ENCODE data around the gene FAT4.

Gene FAT4

DNA sequence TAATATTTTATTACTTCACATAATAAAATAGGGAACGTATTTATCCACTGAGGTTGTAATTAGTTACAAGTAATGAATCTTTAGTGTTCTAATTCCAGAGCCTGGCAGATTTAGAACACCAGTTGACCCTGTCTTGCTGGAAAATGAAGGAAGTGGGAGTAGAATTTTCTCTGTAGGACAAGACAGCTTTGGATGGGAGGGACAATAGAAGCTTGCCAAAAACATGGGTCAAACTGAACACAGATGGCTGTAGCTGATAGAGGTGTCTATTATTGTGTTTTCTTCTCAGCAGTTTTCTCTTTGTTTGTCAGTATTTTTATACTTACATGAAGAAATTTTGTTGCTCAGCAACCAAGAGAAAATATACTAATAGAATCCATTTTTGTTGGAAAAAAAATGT, 20.2 kb downstream of the FAT4 start:
- no peak for DNase-seq
- no peak for TF ChIP-seq POLR2A (IDR thresholded peaks at IDR 0.05; ENCODE audit: low read length)
- no peak for TF ChIP-seq GATA1 (IDR thresholded peaks at IDR 0.05; ENCODE audit: low read depth, low read length)

DNA sequence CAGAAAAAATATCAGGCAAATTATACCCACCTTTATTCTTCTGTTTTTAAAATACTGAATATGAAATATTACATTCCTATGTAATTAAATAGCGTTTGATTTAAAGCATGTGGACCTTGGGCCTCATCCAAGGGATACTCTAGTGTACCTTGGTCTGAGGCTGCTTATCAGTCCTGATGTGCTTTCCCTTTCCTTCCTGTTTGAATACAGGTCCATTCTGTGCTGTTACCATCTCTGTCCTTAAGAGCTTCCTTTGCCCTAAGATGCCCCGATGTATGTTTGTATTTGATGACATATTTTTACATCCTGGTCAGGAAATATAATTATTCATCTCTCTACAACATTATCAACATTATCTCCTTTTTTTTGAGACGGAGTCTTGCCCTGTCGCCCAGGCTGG, 24.1 kb downstream of the FAT4 start:
- no peak for TF ChIP-seq GATA1 (IDR thresholded peaks at IDR 0.05; ENCODE audit: low read depth, low read length)
- no peak for TF ChIP-seq POLR2A (IDR thresholded peaks at IDR 0.05; ENCODE audit: low read length)
- no peak for DNase-seq

DNA sequence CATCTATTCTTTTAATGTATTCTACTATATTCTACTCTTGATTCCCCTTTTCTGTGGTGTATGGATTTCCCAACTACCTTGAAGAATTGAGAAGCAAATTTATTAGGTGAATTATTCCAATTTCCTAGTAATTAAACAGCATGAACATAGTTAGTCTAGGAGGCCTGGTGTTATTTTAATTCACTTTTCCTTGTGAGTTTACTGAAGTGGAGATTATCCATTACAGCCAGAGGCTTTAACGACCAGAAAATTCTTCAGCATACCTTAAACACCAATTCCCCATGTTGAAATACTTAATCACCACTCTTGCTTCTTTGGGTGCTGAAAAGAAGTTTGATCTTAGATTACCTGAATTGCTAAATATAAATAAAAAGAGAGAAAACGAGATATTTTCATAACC, 29.4 kb downstream of the FAT4 start:
- DNase-seq = no peak
- TF ChIP-seq GATA1 (IDR thresholded peaks at IDR 0.05; ENCODE audit: low read depth, low read length) (no peak), POLR2A (IDR thresholded peaks at IDR 0.05; ENCODE audit: low read length) (no peak)

DNA sequence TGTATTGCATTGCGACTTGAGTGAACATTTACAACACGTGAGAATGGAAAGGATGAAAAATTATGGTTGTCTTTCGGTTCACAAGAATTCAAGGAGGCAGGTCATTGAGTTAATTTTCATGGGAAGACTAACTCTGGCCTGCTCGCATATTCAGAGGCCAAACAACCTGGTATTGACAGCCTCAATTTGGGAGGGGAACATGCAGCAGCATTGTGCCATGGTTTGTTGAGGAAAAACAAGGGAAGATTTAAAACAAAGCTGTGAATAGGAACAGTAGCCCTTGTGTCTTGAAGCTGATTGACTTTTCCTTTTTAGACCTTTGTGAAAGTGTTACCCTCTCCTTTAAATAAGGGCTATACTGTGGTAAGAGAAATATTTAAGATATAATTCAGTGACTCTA, 31.9 kb downstream of the FAT4 start:
- TF ChIP-seq GATA1 (IDR thresholded peaks at IDR 0.05; ENCODE audit: low read depth, low read length) = no peak
- no peak for TF ChIP-seq POLR2A (IDR thresholded peaks at IDR 0.05; ENCODE audit: low read length)
- DNase-seq = no peak

DNA sequence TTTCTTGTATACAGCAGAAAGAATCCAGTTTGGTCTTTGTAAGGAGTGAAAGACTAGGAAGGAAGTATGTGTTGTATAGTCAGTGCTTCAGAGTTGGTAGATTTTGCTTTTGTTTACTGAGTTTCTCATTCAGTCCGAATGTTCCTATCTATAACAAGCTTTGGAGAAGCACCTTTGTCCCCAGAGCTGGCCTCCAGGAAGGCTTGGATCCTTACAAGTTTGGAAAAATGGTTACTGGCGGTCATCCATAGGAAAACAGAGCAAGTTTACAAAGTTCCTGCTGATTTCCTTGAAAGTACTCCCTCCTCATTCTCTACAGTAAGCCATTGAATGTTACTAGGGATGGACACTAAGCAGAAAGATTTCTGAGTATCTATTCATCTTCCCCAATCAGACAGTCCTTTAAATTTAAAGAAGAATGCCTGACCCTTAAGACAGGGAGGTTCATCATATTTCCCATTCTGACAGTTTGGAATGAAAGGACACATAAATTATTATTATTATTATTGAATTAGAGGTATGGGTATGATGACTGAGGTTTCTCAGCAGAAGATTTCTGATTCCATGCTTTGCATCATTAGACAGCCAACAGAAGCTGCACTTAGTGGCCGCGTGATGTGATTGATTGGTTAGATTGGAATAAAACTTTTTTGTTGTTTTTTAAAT, 35.8 kb downstream of the FAT4 start:
- TF ChIP-seq POLR2A (IDR thresholded peaks at IDR 0.05; ENCODE audit: low read length) = no peak
- TF ChIP-seq GATA1 (IDR thresholded peaks at IDR 0.05; ENCODE audit: low read depth, low read length) = no peak
- no peak for DNase-seq

DNA sequence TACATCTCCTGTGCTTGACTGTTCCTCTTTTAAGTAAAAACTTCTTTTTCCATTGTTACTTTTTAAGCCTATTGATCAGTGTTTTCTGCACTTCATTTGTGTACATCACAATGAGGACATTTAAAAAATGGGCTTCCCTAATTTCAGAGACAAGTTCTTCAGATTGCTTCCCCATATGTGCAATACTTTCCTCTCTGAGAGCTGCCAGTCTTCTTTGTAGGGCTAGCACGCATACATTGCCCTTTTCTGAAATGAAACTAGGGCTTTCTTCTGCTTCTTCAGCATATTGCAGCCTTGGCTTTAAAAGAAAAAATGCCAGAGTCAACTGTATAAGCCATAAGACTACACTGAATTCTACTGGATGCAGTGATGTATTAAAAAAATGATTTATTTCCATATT, 37.8 kb downstream of the FAT4 start:
- no peak for DNase-seq
- no peak for TF ChIP-seq POLR2A (IDR thresholded peaks at IDR 0.05; ENCODE audit: low read length)
- TF ChIP-seq GATA1 (IDR thresholded peaks at IDR 0.05; ENCODE audit: low read depth, low read length) = no peak

DNA sequence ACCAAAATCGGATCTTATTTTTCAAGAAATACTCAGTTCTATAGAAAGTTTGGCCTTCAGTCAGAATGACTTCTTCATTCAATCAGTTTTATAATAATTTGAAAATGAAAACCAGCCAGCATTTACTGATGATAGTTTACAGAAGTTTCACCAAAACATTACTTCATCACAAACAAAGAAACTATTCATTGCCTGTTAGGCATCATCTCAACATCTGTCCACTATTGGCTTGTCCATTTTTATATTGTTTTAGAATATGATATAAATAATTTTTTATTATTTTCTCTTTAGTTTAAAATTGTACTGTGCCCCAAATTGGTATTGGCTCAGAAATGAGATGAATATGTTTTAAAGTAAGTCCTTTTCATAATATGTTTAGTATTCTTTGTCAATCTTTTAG, 38.4 kb downstream of the FAT4 start:
- no peak for TF ChIP-seq GATA1 (IDR thresholded peaks at IDR 0.05; ENCODE audit: low read depth, low read length)
- TF ChIP-seq POLR2A (IDR thresholded peaks at IDR 0.05; ENCODE audit: low read length) = no peak
- DNase-seq = no peak

DNA sequence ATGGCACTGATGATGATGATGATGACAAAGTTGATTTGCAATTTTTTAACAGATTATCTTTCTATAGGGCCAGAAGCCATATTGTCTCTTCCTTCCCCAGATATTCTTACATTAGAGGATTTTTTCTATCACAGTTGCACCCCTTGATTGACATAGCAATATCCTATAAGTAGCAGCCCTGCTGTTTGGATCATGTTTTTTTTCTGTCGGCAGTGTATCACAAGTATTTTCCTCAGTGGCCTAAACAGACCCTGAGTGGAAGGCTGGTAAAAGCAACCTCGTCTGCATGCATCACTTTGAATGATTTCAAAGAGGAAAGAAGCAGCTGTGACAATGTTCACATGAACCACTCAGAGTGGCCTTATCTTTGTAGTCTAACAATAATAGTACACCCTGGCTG, 41.0 kb downstream of the FAT4 start:
- DNase-seq = no peak
- TF ChIP-seq POLR2A (IDR thresholded peaks at IDR 0.05; ENCODE audit: low read length) (no peak), GATA1 (IDR thresholded peaks at IDR 0.05; ENCODE audit: low read depth, low read length) (no peak)

DNA sequence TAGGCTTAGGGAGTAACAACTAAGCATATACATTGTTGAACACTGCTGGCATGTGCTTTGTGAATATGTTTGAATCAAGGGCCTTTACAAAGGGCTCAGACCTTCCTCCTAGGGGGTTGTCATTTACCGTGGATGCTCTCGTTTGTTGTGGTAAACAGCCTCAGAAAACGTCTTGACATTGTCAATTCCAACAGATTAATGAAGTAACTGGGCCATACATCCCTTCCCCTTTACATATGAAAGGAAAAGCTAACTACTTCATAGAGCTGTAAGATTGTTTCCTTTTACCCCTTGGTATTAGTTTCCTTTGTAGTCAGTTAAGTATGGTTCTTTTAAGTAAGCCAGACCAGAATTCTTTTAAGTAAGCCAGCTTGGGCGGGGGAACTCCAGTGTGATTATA, 42.9 kb downstream of the FAT4 start:
- no peak for DNase-seq

DNA sequence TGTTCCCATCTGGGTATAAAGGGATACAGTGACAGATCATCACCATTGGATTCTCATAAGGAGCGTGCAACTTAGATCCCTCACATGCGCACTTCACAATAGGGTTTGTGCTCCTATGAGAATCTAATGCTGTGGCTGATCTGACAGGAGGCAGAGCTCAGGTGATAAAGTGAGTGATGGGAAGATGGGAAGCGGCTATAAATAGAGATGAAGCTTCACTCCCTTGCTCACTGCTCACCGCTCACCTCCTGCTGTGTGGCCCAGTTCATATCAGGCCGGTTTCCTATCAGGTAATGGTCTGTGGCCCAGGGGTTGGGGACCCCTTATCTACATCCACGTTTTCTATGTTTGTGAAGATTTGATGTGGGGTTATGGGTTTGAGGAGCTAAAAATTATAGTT, 43.7 kb downstream of the FAT4 start:
- TF ChIP-seq POLR2A (IDR thresholded peaks at IDR 0.05; ENCODE audit: low read length) = no peak
- no peak for TF ChIP-seq GATA1 (IDR thresholded peaks at IDR 0.05; ENCODE audit: low read depth, low read length)
- DNase-seq = no peak

More for the DNA sequence above, 42.9 kb downstream of the FAT4 start:
- TF ChIP-seq GATA1 (IDR thresholded peaks at IDR 0.05; ENCODE audit: low read depth, low read length) (no peak), POLR2A (IDR thresholded peaks at IDR 0.05; ENCODE audit: low read length) (no peak)

DNA sequence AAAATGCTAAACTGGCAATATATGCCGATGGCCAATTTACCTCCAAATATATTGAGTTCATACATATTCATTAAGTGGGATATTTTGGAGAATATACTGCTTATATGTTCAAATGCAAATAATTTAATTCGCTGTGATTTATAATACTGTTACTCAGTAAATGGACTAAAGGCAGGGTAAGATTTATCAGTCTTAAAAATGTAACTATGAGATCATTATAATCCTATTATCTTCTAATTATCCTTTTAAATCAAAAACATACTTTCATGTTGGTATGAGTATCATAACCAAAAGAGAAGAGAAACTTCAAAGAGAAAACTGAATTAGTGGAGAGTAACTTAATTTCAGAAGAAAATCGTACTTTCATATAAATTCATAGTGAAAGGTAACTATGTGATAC, 44.6 kb downstream of the FAT4 start:
- no peak for DNase-seq
- TF ChIP-seq POLR2A (IDR thresholded peaks at IDR 0.05; ENCODE audit: low read length) (no peak), GATA1 (IDR thresholded peaks at IDR 0.05; ENCODE audit: low read depth, low read length) (no peak)

DNA sequence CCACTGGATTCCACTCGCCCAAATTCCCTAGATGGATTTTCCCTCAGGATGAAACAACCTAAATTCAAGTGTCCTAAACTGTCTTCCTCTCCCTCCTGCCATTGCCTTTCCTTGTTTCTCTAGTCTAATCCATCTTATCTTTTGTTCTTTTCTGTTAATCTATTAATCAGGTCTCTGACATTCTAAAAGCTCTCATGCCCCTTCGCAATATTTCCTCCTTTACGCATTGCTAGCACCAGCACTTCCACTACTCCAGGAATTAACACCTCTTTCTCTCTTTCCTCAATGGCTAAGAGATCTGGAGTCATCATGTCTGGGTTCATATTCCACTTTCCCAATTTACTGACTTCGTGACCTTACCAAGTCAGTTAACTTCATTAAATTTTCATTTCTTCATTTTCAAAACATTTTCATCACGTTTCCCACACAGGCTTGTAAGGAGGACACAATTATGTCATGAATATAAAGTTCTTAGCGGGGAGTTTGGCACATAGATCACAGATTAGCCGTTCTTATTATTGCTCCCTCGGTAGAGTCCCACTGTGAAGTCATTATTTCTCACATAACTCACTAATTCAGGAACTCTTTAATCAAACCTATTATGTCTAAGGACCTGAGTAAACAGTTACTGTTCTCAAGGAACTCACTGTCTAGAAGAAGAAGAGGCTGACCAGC, 45.3 kb downstream of the FAT4 start:
- no peak for DNase-seq
- TF ChIP-seq GATA1 (IDR thresholded peaks at IDR 0.05; ENCODE audit: low read depth, low read length) = no peak
- TF ChIP-seq POLR2A (IDR thresholded peaks at IDR 0.05; ENCODE audit: low read length) = no peak

DNA sequence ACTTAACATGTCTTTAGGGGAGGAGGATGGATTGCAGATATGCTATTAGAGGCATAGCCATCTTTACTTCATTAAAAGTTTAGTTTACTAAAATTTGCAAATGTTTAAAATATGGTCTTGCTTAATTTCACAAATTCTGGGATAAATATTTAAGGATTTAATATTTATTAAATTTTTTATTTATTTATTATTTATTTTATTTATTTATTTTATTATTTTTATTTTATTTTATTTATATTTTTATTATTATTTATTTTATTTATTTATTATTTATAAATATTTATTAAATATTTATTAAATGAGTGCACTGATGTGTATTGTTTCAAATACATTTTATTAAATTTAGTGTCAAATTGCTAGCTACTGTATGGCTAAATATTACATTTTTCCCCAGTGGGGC, 46.0 kb downstream of the FAT4 start:
- TF ChIP-seq POLR2A (IDR thresholded peaks at IDR 0.05; ENCODE audit: low read length) (no peak), GATA1 (IDR thresholded peaks at IDR 0.05; ENCODE audit: low read depth, low read length) (no peak)
- DNase-seq = no peak
